ENCODE results near the gene PTPN9. TPM values are rescaled to one million over a fixed set of nuclear protein-coding genes. Genes with fewer than 3 reads are reported as not detected.

Gene PTPN9
- total RNA-seq, 2 donors from 2014 or later, result 19.8 to 21.6 TPM

DNA sequence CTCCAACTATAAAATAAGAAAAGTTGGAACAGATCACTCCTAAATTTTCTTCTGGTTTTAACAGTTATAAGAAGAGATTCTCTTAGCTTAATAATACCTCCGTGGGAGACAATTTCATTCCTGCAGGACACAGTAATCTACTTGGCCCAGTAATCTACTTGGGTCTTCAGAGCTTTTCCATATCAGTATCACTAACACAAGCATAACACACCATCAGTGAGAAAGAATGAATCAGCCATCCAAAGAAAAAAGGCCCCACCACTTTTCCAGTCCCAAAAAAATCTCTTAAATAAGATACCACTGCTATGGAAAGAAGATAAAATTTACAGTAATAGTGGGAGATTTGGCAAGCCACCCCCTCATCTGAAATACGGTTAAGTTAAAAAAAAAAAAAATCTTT, 147.8 kb downstream of the PTPN9 start:
- Mint-ChIP-seq H3K27ac (peak overlapping the region; percentile 73), H3K4me3 (no peak overlapping the region), H3K36me3 (ENCODE audit: low read depth) (peaks cover 2% of the 10 kb centered on the region), H3K27me3 (no peaks in the 10 kb centered on the region), H3K4me1 (peaks cover 32% of the 10 kb centered on the region)
- H3K9me3 ChIP-seq (ENCODE audit: control insufficient read depth, low read length, poor library complexity, severe bottlenecking), result no peaks in the 10 kb centered on the region
- ATAC-seq, result no peak
- no peak for DNase-seq

DNA sequence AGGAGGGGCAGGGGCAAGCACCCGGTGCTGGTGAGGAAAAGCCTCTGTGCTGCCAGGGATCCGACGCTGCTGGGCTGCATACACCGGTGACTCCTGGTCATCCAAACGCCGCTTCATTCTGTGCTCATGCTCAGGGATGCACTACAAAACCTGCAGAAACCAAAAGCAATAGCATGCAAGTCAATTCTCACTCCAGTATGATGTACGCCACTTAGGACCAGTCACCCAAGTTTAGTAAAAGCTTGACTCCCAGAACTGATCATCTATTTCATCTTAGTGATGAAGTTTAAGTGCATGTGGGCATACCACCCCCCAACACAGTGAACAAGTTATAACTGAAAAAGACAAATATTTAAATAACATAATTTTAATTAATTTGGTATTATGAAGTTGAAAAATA, 148.9 kb downstream of the PTPN9 start:
- H3K9me3 ChIP-seq (ENCODE audit: control insufficient read depth, low read length, poor library complexity, severe bottlenecking), result no peaks in the 10 kb centered on the region
- Mint-ChIP-seq H3K27ac (no peak overlapping the region), H3K4me1 (peaks cover 34% of the 10 kb centered on the region), H3K27me3 (no peaks in the 10 kb centered on the region), H3K36me3 (ENCODE audit: low read depth) (peaks cover 2% of the 10 kb centered on the region), H3K4me3 (no peak overlapping the region)
- ATAC-seq, result no peak
- DNase-seq, result no peak

DNA sequence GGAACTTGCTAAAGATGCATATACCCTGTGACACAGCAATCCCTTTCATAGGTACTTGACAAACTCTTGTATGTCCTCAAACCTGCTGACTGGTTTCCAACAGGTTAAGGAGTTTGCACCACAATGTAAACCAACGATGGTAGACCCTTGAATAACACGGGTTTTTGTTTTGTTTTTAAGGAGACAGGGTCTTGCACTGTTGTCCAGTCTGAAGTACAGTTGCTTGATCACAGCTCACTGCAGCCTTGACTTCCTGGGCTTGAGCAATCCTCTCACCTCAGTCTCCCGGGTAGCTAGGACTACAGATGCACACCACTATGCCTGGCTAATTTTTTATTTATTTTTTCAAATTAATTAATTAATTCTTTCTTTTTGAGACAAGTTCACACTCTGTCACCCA, 151.0 kb downstream of the PTPN9 start:
- Mint-ChIP-seq H3K27me3 (no peaks in the 10 kb centered on the region), H3K4me3 (no peak overlapping the region), H3K27ac (no peak overlapping the region), H3K36me3 (ENCODE audit: low read depth) (peaks cover 2% of the 10 kb centered on the region), H3K4me1 (peaks cover 24% of the 10 kb centered on the region)
- DNase-seq (no peak), ATAC-seq (no peak)
- H3K9me3 ChIP-seq (ENCODE audit: control insufficient read depth, low read length, poor library complexity, severe bottlenecking), result no peaks in the 10 kb centered on the region

DNA sequence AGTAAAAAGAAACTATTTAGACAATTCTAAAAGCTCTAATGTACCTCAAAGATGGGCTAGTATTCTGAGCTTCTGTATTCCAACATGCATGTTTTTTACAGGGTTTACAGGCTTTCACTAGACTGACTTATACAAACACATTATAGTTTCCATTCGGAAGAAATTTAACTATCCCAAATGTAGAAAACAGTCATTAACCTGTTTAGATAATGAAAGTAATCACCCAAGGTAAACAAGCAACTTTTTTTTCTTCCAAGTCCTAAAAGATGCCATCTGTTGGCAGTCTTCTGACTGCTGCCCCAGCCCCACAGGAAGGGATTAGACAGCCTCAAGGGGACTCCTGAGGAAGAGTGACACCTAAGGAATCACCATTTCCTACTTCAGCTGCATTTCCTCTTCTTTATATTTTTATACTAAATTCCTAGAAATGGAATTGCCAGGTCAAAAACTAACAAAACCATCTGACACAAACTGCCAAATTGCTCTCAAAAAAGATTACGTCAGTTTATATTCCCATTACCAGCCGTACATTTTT, 153.1 kb downstream of the PTPN9 start:
- no peak overlapping the region for H3K4me3 Mint-ChIP-seq
- H3K4me1 Mint-ChIP-seq, result peaks cover 11% of the 10 kb centered on the region
- no peaks in the 10 kb centered on the region for H3K9me3 ChIP-seq (ENCODE audit: control insufficient read depth, low read length, poor library complexity, severe bottlenecking)
- ATAC-seq (no peak), DNase-seq (no peak)
- H3K27me3 Mint-ChIP-seq, result no peaks in the 10 kb centered on the region
- peak overlapping the region; percentile 84 for H3K27ac Mint-ChIP-seq
- peaks cover 4% of the 10 kb centered on the region for H3K36me3 Mint-ChIP-seq (ENCODE audit: low read depth)

DNA sequence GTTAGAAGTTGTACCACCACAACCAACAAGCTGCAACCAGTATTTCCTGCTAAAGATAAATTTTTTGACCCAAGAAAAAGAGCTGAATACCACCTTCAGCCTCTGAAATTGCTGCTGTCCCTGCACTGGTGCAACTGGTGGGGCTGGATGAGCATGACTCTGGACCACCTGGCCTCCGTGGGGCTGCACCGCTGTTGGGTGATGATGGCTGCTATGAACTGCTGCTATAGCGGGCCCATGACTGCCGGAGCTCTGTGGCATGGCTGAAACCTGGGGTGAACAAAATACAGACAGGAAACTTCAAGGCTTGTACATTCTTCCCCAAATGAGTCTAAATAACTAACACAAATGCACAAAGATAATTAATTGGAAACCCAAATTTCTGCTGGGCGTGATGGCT, 156.6 kb downstream of the PTPN9 start:
- ATAC-seq, result no peak
- peaks cover 12% of the 10 kb centered on the region for H3K4me1 Mint-ChIP-seq
- H3K4me3 Mint-ChIP-seq, result no peak overlapping the region
- H3K27ac Mint-ChIP-seq, result peak overlapping the region; percentile 53
- H3K36me3 Mint-ChIP-seq (ENCODE audit: low read depth), result peaks cover 4% of the 10 kb centered on the region
- H3K27me3 Mint-ChIP-seq, result no peaks in the 10 kb centered on the region
- DNase-seq, result no peak
- no peaks in the 10 kb centered on the region for H3K9me3 ChIP-seq (ENCODE audit: control insufficient read depth, low read length, poor library complexity, severe bottlenecking)

DNA sequence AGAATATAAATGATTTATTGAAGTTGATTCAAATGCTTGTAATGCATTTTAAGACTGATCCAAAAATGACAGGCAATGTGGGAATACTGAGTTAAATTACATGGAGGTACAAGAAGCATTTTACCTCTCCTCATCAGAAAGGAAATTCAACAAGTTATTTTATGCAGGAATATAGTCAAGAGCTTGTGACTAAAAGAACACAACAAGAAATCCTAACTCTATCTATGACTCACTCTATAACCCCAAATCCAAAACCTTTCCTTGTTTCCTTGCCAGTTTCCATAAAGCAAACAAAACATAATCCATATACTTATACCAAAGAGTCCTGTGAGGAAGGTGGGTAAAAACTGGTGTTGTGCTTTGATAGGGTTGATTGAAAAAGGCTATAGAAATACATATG, 158.4 kb downstream of the PTPN9 start:
- H3K27me3 Mint-ChIP-seq, result no peaks in the 10 kb centered on the region
- H3K4me3 Mint-ChIP-seq, result no peak overlapping the region
- no peak overlapping the region for H3K27ac Mint-ChIP-seq
- peaks cover 2% of the 10 kb centered on the region for H3K36me3 Mint-ChIP-seq (ENCODE audit: low read depth)
- H3K9me3 ChIP-seq (ENCODE audit: control insufficient read depth, low read length, poor library complexity, severe bottlenecking), result no peaks in the 10 kb centered on the region
- H3K4me1 Mint-ChIP-seq, result peaks cover 9% of the 10 kb centered on the region
- DNase-seq (no peak), ATAC-seq (no peak)

DNA sequence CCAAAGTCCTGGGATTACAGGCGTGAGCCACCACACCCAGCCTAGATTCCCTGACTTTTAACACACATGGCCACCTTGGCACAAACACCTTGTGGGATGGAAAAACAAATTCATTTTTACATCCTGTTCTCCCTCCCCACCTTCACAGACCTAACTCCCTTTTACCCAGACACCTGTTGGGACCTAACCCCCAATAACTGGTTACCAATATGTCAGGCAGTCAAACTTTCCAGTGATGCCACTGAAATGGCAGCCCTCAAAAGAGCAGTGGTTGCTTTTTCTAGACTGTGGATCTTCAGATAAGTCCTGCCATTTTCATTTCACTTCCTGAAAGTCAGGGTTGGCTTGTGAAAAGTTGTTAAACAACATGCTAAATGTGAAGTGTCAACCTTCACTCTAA, 162.5 kb downstream of the PTPN9 start:
- Mint-ChIP-seq H3K36me3 (ENCODE audit: low read depth) (peaks cover under 1% of the 10 kb centered on the region), H3K4me1 (peaks cover 15% of the 10 kb centered on the region), H3K27ac (no peak overlapping the region), H3K27me3 (no peaks in the 10 kb centered on the region), H3K4me3 (no peak overlapping the region)
- H3K9me3 ChIP-seq (ENCODE audit: control insufficient read depth, low read length, poor library complexity, severe bottlenecking), result no peaks in the 10 kb centered on the region
- ATAC-seq (no peak), DNase-seq (no peak)

Other genes starting within 250 kb of the PTPN9 start
- gene COMMD4, start 243.3 kb downstream of the PTPN9 start, total RNA-seq, result 10 to 100 TPM; 24.7 to 27.3 TPM
- gene NEIL1, start 232.3 kb downstream of the PTPN9 start, total RNA-seq, result 10 to 100 TPM; 31.6 to 45.0 TPM
- gene MAN2C1, start 210.7 kb downstream of the PTPN9 start, total RNA-seq, result 100 to 1,000 TPM; 344 to 450 TPM
- 100 to 1,000 TPM; 166 to 169 TPM for gene SIN3A, start 127.6 kb downstream of the PTPN9 start, total RNA-seq
- 10 to 100 TPM; 14.5 to 15.0 TPM for gene SNUPN, start 46.4 kb upstream of the PTPN9 start, total RNA-seq
- 10 to 100 TPM; 30.1 to 35.5 TPM for gene IMP3, start 60.9 kb upstream of the PTPN9 start, total RNA-seq
- gene SNX33, start 68.6 kb upstream of the PTPN9 start, total RNA-seq, result 1 to 10 TPM; 1.7 to 1.8 TPM
- under 1 TPM in 1 of 2 donors, not detected in 1; 0.08 TPM for gene CSPG4, start 133.5 kb upstream of the PTPN9 start, total RNA-seq

Measured in T-helper 17 cell (primary cell).